SU-DHL-6 (cell line): ENCODE data around the gene SLC24A1.

ENCODE experiments used
- CTCF ChIP-seq: fragments of 200-600 bp; sonication (generic); IDR thresholded peaks from one replicate; pipeline ENCODE4 v1.5.1; 2017; ENCODE audit warnings: antibody characterized with exemption, mild to moderate bottlenecking, low read length, moderate library complexity; ENCODE audit not compliant: insufficient read depth, poor library complexity, severe bottlenecking
- EZH2phosphoT487 ChIP-seq: fragments of 200-600 bp; sonication (generic), shearing (Covaris generic); conservative IDR thresholded peaks from 2 replicates; pipeline ENCODE4 v1.6.1; 2018; ENCODE audit warnings: mild to moderate bottlenecking, antibody characterized with exemption, low read length, moderate library complexity, mixed read lengths

GRCh38 chr15:65623103-65623502 is 1.4 kb downstream of the SLC24A1 start:
- TF ChIP-seq CTCF (no peak), EZH2phosphoT487 (no peak)
